T1000 (cell line): ENCODE measurements around the gene RIMBP2.

Experiments
- DNase-seq: peaks from one replicate; lab custom pipeline; 2025; ENCODE audit warnings: mixed read lengths; lab: John Stamatoyannopoulos, UW

The RIMBP2 gene

DNA sequence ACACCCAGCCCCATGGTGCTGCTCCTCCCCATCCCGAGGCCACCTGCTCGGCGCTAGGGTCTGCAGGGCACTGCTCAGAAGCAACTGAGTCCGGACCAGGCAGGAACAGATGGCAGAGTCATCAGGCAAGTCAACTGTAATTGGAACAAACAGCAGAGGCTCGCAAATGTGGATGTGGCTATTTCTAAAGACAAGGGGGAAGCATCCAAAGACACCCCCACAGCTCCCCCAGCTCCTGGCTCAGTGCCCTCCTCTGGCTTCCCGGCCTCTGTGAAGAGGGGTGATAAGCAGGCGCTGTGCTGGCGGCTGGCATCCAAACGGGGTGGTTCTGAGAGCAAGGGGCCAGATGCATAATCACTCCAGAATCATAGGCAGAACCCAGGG, 252.8 kb downstream of the RIMBP2 start:
- no peak for DNase-seq

- no peak for DNase-seq
Measured at GRCh38 chr12:130462558-130463274, 253.4 kb downstream of the RIMBP2 start.

GRCh38 chr12:130461839-130462557, 254.1 kb downstream of the RIMBP2 start:
- DNase-seq = no peak

DNA sequence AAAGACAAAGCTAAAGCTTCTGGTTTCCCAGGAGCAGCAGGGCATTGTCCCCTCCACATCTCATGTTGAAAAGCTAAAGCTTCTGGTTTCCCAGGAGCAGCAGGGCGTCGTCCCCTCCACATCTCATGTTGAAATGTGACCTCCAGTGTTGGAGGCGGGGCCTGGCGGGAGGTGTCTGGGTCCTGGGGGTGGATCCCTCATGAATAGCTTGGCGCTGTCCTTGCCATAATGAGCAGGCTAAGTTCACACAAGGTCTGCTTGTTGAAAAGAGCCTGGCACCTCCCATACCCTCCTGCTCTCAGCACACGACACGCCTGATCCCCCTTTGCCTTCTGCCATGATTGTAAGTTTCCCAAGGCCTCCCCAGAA, 254.7 kb downstream of the RIMBP2 start:
- DNase-seq = no peak

DNA sequence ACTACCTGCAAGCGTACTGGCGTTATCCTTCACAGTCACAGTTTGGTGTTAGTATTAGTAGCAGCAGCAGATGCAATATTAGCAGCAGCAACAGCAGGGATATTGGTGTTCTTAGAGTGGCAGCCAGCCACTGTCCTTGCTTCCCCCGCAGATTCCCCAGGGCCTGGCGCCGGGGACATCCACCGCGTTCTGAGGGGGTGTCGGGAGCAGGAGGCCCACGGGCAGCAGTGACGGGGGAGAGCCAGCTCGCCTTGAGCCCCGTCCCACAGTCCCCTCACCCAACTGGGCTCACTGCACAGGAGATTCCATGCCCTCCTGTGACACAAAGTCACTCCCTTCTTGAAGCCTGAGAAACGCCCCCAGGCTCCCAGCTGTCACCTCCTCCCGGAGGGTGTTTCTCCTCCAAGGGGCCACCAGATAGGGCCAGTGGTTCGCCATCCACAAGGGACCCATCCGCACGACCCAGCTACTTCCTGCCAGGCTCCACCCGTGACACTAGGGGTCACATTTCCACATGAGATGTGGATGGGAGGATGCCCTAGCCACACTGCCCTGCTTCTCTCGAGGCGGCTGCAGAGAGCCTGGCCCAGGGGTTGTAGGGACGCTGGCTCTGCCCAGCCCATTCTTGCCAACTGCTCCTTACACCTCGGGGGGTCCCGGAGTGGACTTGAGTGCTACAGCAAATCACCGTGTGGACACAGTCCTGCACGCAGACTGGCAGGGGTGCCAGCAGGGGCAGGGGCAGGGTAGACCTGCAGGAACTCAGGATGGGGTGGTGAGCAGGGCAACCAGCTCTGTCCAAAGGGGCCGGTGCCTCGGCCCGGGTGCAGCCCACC, 255.3 kb downstream of the RIMBP2 start:
- DNase-seq = no peak

DNA sequence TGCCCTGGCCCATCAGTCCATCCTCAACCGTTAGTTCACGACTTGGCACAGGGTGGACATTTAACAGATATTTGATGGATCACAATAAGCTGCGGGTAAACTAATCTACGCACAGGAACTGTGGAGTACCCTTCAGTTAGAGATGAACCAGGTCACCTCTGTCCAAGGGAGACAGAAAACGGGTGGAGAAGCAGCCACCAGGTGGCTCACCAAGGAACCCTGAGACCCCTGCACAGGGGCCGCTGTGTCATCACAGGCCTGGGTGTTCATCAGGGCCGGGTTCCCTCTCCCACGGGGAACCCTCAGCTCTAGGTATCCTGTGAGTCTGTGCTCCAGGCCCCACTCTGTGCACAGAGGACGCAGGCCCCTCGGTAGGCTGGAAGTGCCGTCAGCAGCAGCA, 256.2 kb downstream of the RIMBP2 start:
- no peak for DNase-seq

GRCh38 chr12:130458341-130458740, 257.8 kb downstream of the RIMBP2 start:
- no peak for DNase-seq

- no peak for DNase-seq
Measured at GRCh38 chr12:130457215-130457614, 258.9 kb downstream of the RIMBP2 start.

DNA sequence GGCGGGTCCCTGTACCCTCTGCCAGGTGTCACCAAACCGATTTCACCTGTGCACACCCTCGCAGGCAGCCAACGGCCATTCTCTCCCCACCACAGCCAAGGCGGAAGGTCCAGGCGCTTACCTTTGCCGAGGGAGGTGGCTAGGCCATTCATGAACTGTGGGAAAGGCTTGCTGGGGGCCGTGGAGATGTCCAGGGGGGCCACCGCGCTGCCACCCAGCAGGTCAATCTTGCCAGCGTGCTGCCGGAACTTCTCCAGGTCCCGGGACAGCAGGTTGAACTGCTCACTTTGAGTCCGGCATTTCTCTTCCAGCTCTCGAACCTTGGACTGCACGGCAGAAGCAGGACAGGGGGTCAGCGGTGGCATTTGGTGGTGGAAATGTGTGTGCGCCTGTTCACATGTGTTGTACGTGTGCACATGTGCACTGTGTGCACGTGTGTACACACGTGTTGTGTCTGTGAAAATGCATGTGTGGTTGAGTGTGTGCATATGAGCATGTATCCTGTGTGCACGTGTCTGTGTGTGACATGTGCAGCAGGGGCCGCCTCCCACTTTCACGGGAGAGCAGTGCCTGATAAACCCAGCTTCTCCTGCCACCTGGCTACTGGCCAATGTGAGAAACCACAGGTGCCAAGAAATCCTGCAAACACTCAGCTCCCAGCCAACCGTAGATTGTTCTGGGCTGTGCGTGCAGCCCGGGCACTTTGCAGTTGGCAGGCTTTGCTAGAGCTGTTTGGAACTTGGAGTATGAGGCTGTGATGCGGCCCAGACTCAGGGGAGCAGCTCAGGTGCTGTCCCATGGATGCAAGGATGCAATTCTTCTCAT, 259.5 kb downstream of the RIMBP2 start:
- DNase-seq = no peak

DNA sequence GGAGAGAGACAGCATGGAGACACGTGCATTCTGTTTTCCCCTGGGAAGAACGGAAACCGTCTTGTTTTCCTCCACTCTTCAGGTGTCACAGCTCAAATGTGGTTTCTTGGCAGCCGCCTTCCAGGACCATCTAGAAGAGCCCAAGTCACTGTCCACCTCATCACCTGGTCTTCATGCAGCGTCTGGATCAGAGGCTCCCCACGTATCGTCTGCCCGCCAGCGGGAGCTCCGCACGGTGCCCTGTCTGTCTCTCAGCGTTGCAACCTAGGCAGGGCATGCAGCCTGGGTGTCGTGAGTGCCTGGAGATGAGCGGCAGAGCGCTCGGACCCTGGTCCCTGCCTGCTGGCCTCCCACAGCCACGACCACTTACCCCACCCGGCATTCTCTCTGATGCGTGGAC, 260.9 kb downstream of the RIMBP2 start:
- DNase-seq = no peak

GRCh38 chr12:130454296-130454695, 261.8 kb downstream of the RIMBP2 start:
- DNase-seq = no peak

GRCh38 chr12:130452546-130452945, 263.6 kb downstream of the RIMBP2 start:
- no peak for DNase-seq

- no peak for DNase-seq
Measured at GRCh38 chr12:130451001-130451930, 264.8 kb downstream of the RIMBP2 start.

- no peak for DNase-seq
Measured at GRCh38 chr12:130449291-130449690, 266.8 kb downstream of the RIMBP2 start.

GRCh38 chr12:130448044-130448821, 267.9 kb downstream of the RIMBP2 start:
- DNase-seq = no peak

DNA sequence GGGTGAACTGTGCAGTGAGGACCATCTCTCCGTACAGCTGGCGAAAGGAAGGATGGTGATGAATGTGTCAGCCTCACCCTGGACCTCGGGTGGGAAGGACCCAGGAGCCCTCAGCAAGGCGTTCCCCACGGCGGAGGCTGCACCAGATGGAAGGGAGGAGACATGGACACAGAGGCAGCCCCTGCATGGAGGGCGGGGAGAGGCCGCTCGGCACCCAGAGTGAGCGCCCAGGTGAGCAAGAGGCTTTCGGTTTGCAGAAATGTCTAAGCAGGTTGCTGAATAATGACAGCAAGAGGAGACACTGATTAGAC, 268.5 kb downstream of the RIMBP2 start:
- DNase-seq = no peak

- DNase-seq = no peak
Measured at GRCh38 chr12:130446846-130447654, 269.0 kb downstream of the RIMBP2 start.

DNA sequence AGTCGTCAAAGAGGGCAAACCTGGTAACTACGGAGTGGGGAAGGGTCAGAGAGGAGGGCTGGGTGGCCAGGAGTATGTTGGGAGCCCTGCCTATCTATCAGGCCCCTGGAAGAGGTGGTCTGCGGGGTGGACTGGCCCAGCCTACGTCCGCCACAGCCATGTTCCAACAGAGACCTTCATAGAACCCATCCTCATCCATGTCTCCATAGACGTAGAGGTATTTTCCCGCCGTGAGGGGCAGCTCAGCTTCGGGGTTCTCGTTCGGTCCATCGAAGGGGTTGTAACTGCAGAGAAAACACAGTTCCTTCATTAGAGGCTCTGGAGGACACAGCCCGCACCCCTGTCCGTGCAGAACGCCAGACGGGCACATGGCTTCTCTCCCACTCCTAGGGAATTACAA, 271.1 kb downstream of the RIMBP2 start:
- DNase-seq = no peak

DNA sequence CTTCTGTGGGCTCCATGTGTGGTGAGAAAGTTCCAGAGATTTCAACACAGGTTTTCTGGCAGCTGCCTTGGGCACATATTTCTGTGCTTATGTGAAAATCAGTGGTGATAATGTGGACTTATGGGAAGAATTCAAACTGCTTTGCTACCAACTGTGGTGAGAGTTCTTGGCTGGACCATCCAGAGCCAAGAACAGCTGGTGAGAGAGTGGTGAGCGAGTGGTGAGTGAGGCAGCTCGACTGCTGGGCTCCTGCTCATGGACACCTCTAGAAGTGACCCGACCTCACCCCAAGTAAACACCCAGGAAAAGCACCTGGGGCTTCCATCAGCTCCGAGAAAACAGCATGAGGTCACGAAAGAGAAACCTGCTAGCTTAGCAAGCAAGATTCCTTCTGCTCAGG, 272.0 kb downstream of the RIMBP2 start:
- no peak for DNase-seq
